ENCODE results near the gene IKZF4.
"Not testable (repeated sequence)": the region's sequence is repeated elsewhere in the genome, so short reads cannot be mapped to it uniquely, and the experiment has no call there.

The IKZF4 gene

GRCh38 chr12:56040963-56041551, 20.2 kb downstream of the IKZF4 start:
- no peak for DNase-seq

- DNase-seq, result peak; percentile 81
Measured at GRCh38 chr12:56041552-56042429, 20.9 kb downstream of the IKZF4 start, which contains the start of gene RPS26. Gene RPS26, plus strand, starts transcription at chr12:56041918. Its CDS starts 249 bp downstream, at chr12:56042167.

DNA sequence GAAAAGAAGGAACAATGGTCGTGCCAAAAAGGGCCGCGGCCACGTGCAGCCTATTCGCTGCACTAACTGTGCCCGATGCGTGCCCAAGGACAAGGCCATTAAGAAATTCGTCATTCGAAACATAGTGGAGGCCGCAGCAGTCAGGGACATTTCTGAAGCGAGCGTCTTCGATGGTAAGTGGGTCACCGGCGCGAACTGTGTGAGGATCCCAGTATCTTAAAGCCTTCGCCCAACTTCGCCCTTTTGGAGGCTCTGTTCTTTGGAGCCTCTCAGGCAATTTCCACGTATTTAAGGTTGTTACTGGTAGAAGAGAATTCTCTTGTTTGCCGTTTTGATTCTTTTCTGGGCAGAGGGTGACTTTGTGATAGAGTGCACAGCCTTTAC, 21.6 kb downstream of the IKZF4 start:
- not testable (repeated sequence) for DNase-seq

DNA sequence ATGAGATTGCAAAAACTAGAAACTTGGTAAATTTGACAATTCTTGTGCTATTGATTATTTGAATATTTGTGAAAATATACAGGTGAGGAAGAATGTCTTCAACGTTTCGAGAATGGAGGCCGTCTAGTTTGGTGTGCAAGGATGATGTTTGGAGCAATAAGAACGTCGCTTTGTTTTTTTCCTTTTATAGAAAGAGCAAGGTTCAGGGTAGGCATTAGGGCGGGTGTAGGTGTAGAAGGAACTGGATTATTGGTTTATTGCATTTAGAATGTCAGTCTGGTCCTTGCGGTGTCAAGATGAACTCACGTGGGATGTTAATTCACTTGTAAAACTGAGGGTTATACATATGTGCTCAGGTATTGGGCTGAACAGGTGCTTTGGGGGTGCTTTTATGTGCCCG, 22.0 kb downstream of the IKZF4 start:
- DNase-seq, result no peak

DNA sequence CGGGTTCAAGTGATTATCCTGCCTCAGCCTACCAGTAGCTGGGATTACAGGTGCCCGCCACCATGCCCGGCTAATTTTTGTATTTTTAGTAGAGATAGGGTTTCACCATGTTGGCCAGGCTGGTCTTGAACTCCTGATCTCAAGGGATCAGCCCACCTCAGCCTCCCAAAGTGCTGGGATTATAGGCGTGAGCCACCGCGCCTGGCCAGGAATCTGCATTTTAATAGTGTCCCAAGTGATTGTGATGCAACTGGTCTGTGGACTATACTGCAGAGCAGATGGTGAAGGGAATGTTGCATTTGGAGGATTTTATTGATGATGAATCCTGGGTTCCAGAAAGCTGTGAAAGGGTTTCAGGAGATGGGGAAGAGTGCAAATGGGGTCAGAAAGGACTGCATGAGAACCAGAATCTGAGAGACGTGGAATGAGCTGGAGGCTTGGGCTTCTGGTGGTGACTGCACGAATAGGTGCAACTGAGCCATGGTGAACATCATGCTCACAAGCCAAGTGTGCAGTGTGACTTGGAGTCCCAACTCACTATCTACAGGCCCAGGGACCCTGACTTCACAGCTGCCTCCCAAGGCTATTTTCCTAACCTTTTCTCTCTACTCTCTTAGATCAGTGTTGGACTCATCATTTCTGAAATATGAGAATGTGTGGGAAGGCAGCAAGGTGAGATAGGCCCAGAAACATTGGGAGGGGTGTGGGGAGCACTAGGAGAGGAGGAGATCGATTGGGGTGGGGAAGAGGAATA, 25.4 kb downstream of the IKZF4 start:
- no peak for DNase-seq

GRCh38 chr12:56053407-56053893, 32.6 kb downstream of the IKZF4 start:
- no peak for DNase-seq

DNA sequence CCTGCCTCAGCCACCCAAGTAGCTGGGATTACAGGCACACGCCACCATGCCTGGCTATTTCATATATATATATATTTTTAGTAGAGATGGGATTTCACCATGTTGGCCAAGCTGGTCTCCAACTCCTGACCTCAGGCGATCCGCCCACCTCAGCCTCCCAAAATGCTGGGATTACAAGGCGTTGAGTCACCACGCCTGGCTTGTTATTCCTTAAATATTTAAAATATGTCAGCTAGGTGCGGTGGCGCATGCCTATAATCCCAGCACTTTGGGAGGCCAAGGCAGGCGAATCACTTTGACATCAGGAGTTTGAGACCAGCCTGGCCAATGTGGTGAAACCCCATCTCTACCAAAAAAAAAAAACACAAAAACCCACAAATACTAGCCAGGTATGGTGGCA, 39.1 kb downstream of the IKZF4 start:
- DNase-seq, result not testable (repeated sequence)

GRCh38 chr12:56061982-56062381, 41.1 kb downstream of the IKZF4 start:
- no peak for DNase-seq

- no peak for DNase-seq
Measured at GRCh38 chr12:56062996-56063395, 42.2 kb downstream of the IKZF4 start.

GRCh38 chr12:56071648-56072047, 50.8 kb downstream of the IKZF4 start:
- DNase-seq, result no peak

DNA sequence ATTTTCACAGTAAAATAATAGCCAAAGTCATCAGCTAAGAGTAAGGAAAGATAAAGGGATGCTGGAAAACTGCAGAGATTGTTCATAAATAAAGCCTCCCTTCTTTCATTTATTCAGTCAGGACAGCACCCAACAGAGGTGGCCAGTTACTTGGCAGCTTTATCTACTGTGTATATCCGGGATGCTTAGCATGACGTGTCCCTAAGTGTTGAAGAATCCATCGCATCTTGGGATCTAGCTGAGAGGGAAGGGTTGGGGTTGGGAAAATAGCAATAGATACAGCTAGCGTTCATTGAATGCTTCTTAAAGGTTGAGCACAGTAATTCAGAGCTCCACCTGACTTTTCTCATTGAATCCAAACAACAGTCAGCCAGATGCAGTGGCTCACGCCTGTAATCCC, 53.6 kb downstream of the IKZF4 start:
- DNase-seq, result no peak

DNA sequence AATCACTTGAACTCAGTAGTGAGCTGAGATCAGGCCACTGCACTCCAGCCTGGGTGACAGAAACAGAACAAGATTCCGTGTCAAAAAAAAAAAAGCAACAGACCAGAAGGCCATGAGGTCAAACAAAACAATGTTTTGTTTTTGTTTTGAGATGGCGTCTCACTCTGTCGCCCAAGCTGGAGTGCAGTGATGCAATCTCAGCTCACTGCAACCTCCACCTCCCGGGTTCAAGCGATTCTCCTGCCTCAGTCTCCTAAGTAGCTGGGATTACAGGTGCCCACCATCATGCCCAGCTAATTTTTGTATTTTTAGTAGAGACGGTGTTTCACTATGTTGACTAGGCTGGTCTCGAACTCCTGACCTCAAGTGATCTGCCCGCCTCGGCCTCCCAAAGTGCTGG, 57.1 kb downstream of the IKZF4 start:
- DNase-seq, result not testable (repeated sequence)

- no peak for DNase-seq
Measured at GRCh38 chr12:56078427-56078826, 57.6 kb downstream of the IKZF4 start.

GRCh38 chr12:56078931-56079722, 58.3 kb downstream of the IKZF4 start:
- DNase-seq, result peak; percentile 32

GRCh38 chr12:56079723-56080555, 59.1 kb downstream of the IKZF4 start, which contains the start of gene ERBB3:
Gene ERBB3, plus strand, starts transcription at chr12:56080165. Its CDS starts 136 bp downstream, at chr12:56080301.
- DNase-seq, result peak; percentile 41

- DNase-seq, result no peak
Measured at GRCh38 chr12:56080556-56081138, 59.8 kb downstream of the IKZF4 start.

DNA sequence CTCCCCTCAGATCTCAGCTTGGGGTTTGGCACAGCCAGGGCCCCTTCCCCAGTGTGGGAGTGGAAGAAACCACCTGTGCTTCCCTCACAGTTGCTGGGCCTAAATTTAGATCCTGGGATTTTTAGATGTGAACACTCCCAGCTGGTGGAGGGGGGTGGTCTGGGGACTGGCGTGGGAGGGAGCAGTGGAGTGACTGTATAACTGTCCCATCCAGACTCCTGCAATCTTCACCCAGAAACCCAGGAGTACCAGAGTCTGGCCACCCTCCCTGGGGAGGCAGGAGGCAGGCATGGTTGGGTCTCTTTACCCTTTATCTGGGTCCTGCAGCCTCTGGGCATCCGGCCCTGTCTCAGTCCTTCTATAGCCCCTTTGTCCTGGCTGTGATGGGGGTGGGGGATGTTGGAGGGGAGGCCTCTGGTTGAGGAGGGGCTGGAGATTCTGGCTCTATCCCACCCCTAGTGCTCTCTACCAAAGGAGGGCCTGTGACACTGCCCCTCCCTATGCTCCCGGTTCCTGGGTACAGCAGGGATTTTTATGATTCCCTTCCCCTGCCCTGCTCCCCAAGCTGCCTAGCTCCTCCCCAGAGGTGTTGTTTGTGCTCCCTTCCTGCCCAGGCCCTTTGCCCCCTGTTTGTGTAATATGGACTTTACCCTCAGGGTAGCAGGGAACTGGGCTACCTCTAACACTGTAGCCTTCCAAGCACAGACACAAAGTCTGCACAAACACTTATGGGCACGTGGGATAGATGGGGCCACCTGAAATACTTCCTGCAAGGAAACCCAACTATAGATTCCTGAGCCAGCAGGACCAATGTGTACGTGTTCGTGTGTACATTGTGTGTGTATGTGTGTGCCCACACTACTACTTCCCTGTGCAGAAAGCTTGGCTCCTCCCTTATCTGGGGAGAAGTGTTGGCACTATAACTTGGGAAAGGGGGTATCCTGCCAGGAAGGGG, 60.8 kb downstream of the IKZF4 start:
- no peak for DNase-seq

GRCh38 chr12:56082382-56082781, 61.5 kb downstream of the IKZF4 start:
- no peak for DNase-seq

- no peak for DNase-seq
Measured at GRCh38 chr12:56082967-56083366, 62.1 kb downstream of the IKZF4 start.

Measured in effector CD8-positive, alpha-beta T cell (primary cell).